Astrocyte (in vitro differentiated cells and primary cell): ENCODE measurements around the gene CDH13. TPM values are rescaled to one million over a fixed set of nuclear protein-coding genes. Genes with fewer than 3 reads are reported as not detected.

ENCODE experiments used
- DNase-seq: peaks from one replicate; pipeline ENCODE4 v3.0.0-alpha.2; 2010; ENCODE audit warnings: low read depth
- FAIRE-seq: peaks from 2 replicates; lab custom pipeline; 2011; peaks lifted over from hg19 to GRCh38; lab: Jason Lieb, UNC
- H2AFZ ChIP-seq: 2 replicates; pipeline ENCODE4 v1.6.0; 2012; ENCODE audit warnings: low read depth, low read length, inconsistent platforms
- H3K27ac ChIP-seq: 2 replicates; pipeline ENCODE4 v1.5.1; 2011; ENCODE audit warnings: low read depth, low read length, inconsistent platforms
- H3K27me3 ChIP-seq: 2 replicates; pipeline ENCODE4 v1.6.0; 2011; ENCODE audit warnings: low read length, inconsistent platforms; ENCODE audit not compliant: insufficient read depth
- H3K36me3 ChIP-seq: 2 replicates; pipeline ENCODE4 v1.5.1; 2011; ENCODE audit warnings: low read length, inconsistent platforms; ENCODE audit not compliant: insufficient read depth
- H3K4me1 ChIP-seq: 2 replicates; pipeline ENCODE4 v1.5.1; 2011; ENCODE audit warnings: low read length, inconsistent platforms; ENCODE audit not compliant: insufficient read depth
- H3K4me2 ChIP-seq: 2 replicates; pipeline ENCODE4 v1.6.0; 2012; ENCODE audit warnings: low read length, inconsistent platforms
- H3K4me3 ChIP-seq: 2 replicates; pipeline ENCODE4 v1.5.1; 2011; ENCODE audit warnings: low read depth, mild to moderate bottlenecking, low read length, inconsistent platforms; ENCODE audit not compliant: insufficient read depth
- H3K79me2 ChIP-seq: 2 replicates; pipeline ENCODE4 v1.6.0; 2012; ENCODE audit warnings: mild to moderate bottlenecking, low read length, inconsistent platforms; ENCODE audit not compliant: insufficient read depth
- H3K9ac ChIP-seq: 2 replicates; pipeline ENCODE4 v1.6.0; 2012; ENCODE audit warnings: mild to moderate bottlenecking, low read length, inconsistent platforms
- H3K9me3 ChIP-seq: 2 replicates; pipeline ENCODE4 v1.5.1; 2012; ENCODE audit warnings: low read depth, mild to moderate bottlenecking, low read length, inconsistent platforms; ENCODE audit not compliant: insufficient read depth
- H4K20me1 ChIP-seq: 2 replicates; pipeline ENCODE4 v1.6.0; 2012; ENCODE audit warnings: low read length, inconsistent platforms; ENCODE audit not compliant: insufficient read depth
- H3K27ac Mint-ChIP-seq: one replicate; pipeline ENCODE4 v1.8.0; 2021; ENCODE audit warnings: mild to moderate bottlenecking, mixed read lengths; ENCODE audit not compliant: unreplicated experiment
- H3K27me3 Mint-ChIP-seq: one replicate; pipeline ENCODE4 v1.8.0; 2021; ENCODE audit warnings: low read depth, mixed read lengths; ENCODE audit not compliant: unreplicated experiment
- H3K36me3 Mint-ChIP-seq: one replicate; pipeline ENCODE4 v1.8.0; 2021; ENCODE audit warnings: low read depth, mixed read lengths; ENCODE audit not compliant: unreplicated experiment
- H3K4me1 Mint-ChIP-seq: one replicate; pipeline ENCODE4 v1.8.0; 2021; ENCODE audit warnings: low read depth, mixed read lengths; ENCODE audit not compliant: unreplicated experiment
- H3K4me3 Mint-ChIP-seq: one replicate; pipeline ENCODE4 v1.8.0; 2021; ENCODE audit warnings: mild to moderate bottlenecking, moderate library complexity, mixed read lengths; ENCODE audit not compliant: unreplicated experiment
- H3K9me3 Mint-ChIP-seq: one replicate; pipeline ENCODE4 v1.8.0; 2021; ENCODE audit warnings: mild to moderate bottlenecking, mixed read lengths; ENCODE audit not compliant: unreplicated experiment
- EZH2 ChIP-seq: IDR thresholded peaks from 2 replicates; pipeline ENCODE4 v1.6.1; 2012; ENCODE audit warnings: mild to moderate bottlenecking, low read length, inconsistent platforms; ENCODE audit not compliant: insufficient read depth
- total RNA-seq: library from RNA; stranded (reverse); gene quantifications from 2 replicates; pipeline ENCODE4 v1.2.1, GENCODE V29; 2021
- TF ChIP-seq, protein P1 (sequence below): IDR thresholded peaks from 2 replicates; pipeline ENCODE4 v1.5.1; 2011; ENCODE audit warnings: low read depth, mild to moderate bottlenecking, inconsistent platforms, low read length, moderate library complexity; ENCODE audit not compliant: insufficient read depth

Gene CDH13
- total RNA-seq, 1 donor from 2014 or later, result 41.7 TPM

DNA sequence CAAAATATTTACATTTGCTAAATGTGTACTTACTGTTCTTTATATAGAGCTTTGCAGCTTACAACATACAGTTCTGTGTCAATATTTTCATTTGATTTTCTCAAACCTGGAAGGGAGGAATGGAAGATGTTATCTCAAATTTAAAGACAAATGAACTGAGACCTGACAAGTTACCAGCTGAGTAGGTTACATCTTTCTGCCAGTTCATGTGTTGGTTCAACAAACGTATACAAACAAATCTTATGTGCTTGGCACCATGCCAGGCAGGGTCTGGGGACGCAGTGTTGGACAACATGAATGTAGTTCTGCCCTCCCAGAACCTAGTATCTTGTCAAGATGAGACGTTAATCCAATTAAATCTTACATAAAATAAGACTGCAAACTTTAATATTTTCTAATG, 673.6 kb downstream of the CDH13 start:
- Mint-ChIP-seq H3K27ac (no peak overlapping the region), H3K4me1 (peaks cover 14% of the 10 kb centered on the region), H3K36me3 (no peaks in the 10 kb centered on the region), H3K9me3 (no peaks in the 10 kb centered on the region), H3K27me3 (no peaks in the 10 kb centered on the region), H3K4me3 (no peak overlapping the region)
- H3K4me1 ChIP-seq, result peaks cover 2% of the 10 kb centered on the region
- no peak overlapping the region for H3K9ac ChIP-seq
- no peak overlapping the region for H2AFZ ChIP-seq
- no peaks in the 10 kb centered on the region for H4K20me1 ChIP-seq
- H3K27me3 ChIP-seq, result no peaks in the 10 kb centered on the region
- no peaks in the 10 kb centered on the region for H3K79me2 ChIP-seq
- H3K36me3 ChIP-seq, result no peaks in the 10 kb centered on the region
- H3K4me3 ChIP-seq, result no peak overlapping the region
- TF ChIP-seq, protein P1, sequence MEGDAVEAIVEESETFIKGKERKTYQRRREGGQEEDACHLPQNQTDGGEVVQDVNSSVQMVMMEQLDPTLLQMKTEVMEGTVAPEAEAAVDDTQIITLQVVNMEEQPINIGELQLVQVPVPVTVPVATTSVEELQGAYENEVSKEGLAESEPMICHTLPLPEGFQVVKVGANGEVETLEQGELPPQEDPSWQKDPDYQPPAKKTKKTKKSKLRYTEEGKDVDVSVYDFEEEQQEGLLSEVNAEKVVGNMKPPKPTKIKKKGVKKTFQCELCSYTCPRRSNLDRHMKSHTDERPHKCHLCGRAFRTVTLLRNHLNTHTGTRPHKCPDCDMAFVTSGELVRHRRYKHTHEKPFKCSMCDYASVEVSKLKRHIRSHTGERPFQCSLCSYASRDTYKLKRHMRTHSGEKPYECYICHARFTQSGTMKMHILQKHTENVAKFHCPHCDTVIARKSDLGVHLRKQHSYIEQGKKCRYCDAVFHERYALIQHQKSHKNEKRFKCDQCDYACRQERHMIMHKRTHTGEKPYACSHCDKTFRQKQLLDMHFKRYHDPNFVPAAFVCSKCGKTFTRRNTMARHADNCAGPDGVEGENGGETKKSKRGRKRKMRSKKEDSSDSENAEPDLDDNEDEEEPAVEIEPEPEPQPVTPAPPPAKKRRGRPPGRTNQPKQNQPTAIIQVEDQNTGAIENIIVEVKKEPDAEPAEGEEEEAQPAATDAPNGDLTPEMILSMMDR, result no peak
- no peak for TF ChIP-seq EZH2
- no peak overlapping the region for H3K27ac ChIP-seq
- H3K4me2 ChIP-seq, result no peak overlapping the region
- DNase-seq, result no peak
- FAIRE-seq, result no peak
- no peaks in the 10 kb centered on the region for H3K9me3 ChIP-seq

DNA sequence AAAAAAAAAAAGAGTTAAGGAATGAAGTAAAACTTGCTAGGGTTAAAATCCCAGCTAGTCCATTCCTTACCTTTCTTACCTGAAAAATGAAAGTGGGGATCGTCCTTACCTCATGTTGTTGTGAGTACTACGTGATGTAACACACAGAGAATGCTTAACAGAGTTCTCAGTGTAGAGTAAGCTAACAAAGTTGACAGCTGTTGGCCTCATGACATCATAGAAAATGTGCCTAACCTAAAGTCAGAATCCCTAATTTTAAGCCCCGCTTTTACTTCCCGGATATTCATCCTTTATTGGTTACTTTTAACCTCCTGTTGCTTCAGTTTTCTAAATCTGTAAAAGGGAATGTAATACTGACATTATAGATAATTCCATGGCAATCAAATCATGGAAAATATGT, 675.2 kb downstream of the CDH13 start:
- TF ChIP-seq, protein P1, result no peak
- no peak for TF ChIP-seq EZH2
- Histone ChIP-seq H2AFZ (no peak overlapping the region), H3K4me3 (no peak overlapping the region), H3K79me2 (no peaks in the 10 kb centered on the region), H4K20me1 (no peaks in the 10 kb centered on the region), H3K36me3 (no peaks in the 10 kb centered on the region), H3K4me2 (no peak overlapping the region), H3K27me3 (no peaks in the 10 kb centered on the region), H3K9ac (no peak overlapping the region), H3K27ac (no peak overlapping the region), H3K9me3 (no peaks in the 10 kb centered on the region), H3K4me1 (peaks cover 5% of the 10 kb centered on the region)
- Mint-ChIP-seq H3K4me3 (no peak overlapping the region), H3K27ac (no peak overlapping the region), H3K27me3 (no peaks in the 10 kb centered on the region), H3K4me1 (peaks cover 12% of the 10 kb centered on the region), H3K36me3 (no peaks in the 10 kb centered on the region), H3K9me3 (no peaks in the 10 kb centered on the region)
- DNase-seq (no peak), FAIRE-seq (no peak)

DNA sequence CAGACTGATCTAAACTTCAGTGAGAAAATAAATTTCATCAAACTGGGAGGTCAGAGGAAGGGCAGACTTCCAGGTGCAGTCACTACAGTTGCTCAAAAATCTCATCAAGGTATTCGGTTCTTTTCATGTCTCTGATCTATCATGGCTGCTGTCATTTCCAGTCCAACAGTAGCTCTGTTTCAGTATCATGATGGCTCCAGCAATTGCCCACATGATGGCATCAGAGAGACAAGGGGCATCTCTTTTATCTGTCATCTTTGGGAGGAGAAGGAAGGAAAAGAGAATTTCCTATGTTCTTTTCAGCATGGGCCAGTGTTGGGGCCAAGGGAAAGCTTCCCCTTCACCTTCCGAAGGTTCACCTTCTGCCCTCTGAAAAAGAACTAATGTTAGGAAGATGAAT, 676.1 kb downstream of the CDH13 start:
- H3K4me3 ChIP-seq, result no peak overlapping the region

More for the DNA sequence above, 676.1 kb downstream of the CDH13 start:
- FAIRE-seq, result no peak
- peaks cover 5% of the 10 kb centered on the region for H3K4me1 ChIP-seq
- Mint-ChIP-seq H3K4me3 (no peak overlapping the region), H3K36me3 (no peaks in the 10 kb centered on the region), H3K27ac (no peak overlapping the region), H3K9me3 (no peaks in the 10 kb centered on the region), H3K4me1 (peaks cover 12% of the 10 kb centered on the region), H3K27me3 (no peaks in the 10 kb centered on the region)
- DNase-seq, result no peak
- H3K27me3 ChIP-seq, result no peaks in the 10 kb centered on the region
- H3K4me2 ChIP-seq, result no peak overlapping the region
- H3K9ac ChIP-seq, result no peak overlapping the region
- no peak overlapping the region for H2AFZ ChIP-seq
- H3K9me3 ChIP-seq, result no peaks in the 10 kb centered on the region
- H3K36me3 ChIP-seq, result no peaks in the 10 kb centered on the region
- no peaks in the 10 kb centered on the region for H3K79me2 ChIP-seq
- no peak overlapping the region for H3K27ac ChIP-seq
- no peaks in the 10 kb centered on the region for H4K20me1 ChIP-seq
- TF ChIP-seq, protein P1, result no peak
- TF ChIP-seq EZH2, result no peak
